Fibroblast of lung (primary cell): Measurements from ENCODE around the gene MAT1A. TPM values are rescaled to one million over a fixed set of nuclear protein-coding genes. Genes with fewer than 3 reads are reported as not detected.

ENCODE experiments used
- DNase-seq, 2 donors: peaks; one replicate each; pipeline versions ENCODE4 v3.0.0 to v3.0.0-alpha.2; 2010; ENCODE audit warnings: low read depth in 2 of 2
- H2AFZ ChIP-seq: 2 replicates; pipeline ENCODE4 v1.5.1; 2012; ENCODE audit warnings: low read length, control low read depth, inconsistent platforms
- H3K27ac ChIP-seq: 2 replicates; pipeline ENCODE4 v1.5.1; 2011; ENCODE audit warnings: low read length, control low read depth; ENCODE audit not compliant: insufficient read depth
- H3K27me3 ChIP-seq: 2 replicates; pipeline ENCODE4 v1.5.1; 2011; ENCODE audit warnings: mild to moderate bottlenecking, low read length; ENCODE audit not compliant: control insufficient read depth, insufficient read depth
- H3K36me3 ChIP-seq: 2 replicates; pipeline ENCODE4 v1.5.1; 2011; ENCODE audit warnings: low read length; ENCODE audit not compliant: control insufficient read depth, insufficient read depth
- H3K4me1 ChIP-seq: 2 replicates; pipeline ENCODE4 v1.5.1; 2011; ENCODE audit warnings: low read length; ENCODE audit not compliant: control insufficient read depth, insufficient read depth; ENCODE audit errors: extremely low read depth
- H3K4me2 ChIP-seq: 2 replicates; pipeline ENCODE4 v1.5.1; 2011; ENCODE audit warnings: low read length, control low read depth; ENCODE audit not compliant: insufficient read depth; ENCODE audit errors: extremely low read depth
- H3K4me3 ChIP-seq, 4 experiments: fragments of 200-600 bp in 1 of 4; sonication (generic) in 1 of 4; replicated peaks in 1 of 4; 2 replicates each; pipeline ENCODE4 v1.5.1; 2011 to 2016; ENCODE audit warnings: low read length in 4 of 4, low read depth in 3 of 4, mild to moderate bottlenecking in 3 of 4, control low read depth in 2 of 4, inconsistent platforms in 1 of 4, mixed read lengths in 1 of 4; ENCODE audit not compliant: insufficient read depth in 1 of 4; ENCODE audit errors: control extremely low read depth in 1 of 4
- H3K79me2 ChIP-seq: 2 replicates; pipeline ENCODE4 v1.5.1; 2012; ENCODE audit warnings: mild to moderate bottlenecking, low read length, inconsistent platforms; ENCODE audit not compliant: control insufficient read depth, insufficient read depth
- H3K9ac ChIP-seq: 2 replicates; pipeline ENCODE4 v1.5.1; 2011; ENCODE audit warnings: mild to moderate bottlenecking, low read length, control low read depth; ENCODE audit not compliant: insufficient read depth
- H3K9me3 ChIP-seq: 2 replicates; pipeline ENCODE4 v1.5.1; 2012; ENCODE audit warnings: low read depth, low read length; ENCODE audit not compliant: control insufficient read depth, insufficient read depth
- H4K20me1 ChIP-seq: 2 replicates; pipeline ENCODE4 v1.5.1; 2011; ENCODE audit warnings: low read length; ENCODE audit not compliant: control insufficient read depth, insufficient read depth; ENCODE audit errors: extremely low read depth
- CTCF ChIP-seq, 2 donors: IDR thresholded peaks in 1 of 2; conservative IDR thresholded peaks in 1 of 2; 1 replicate in 1 of 2; 2 replicates in 1 of 2; pipeline ENCODE4 v1.5.1; 2011 to 2012; ENCODE audit warnings: low read length in 2 of 2, control low read depth in 1 of 2, inconsistent platforms in 1 of 2, low read depth in 1 of 2, mild to moderate bottlenecking in 1 of 2
- EZH2 ChIP-seq: IDR thresholded peaks from 2 replicates; pipeline ENCODE4 v1.5.1; 2012; ENCODE audit warnings: low read length, control low read depth, mild to moderate bottlenecking; ENCODE audit errors: missing control alignments
- polyA plus RNA-seq, 2 donors: library from polyadenylated mRNA; depleted of rRNA in 1 of 2; stranded (reverse) in 1 of 2; unstranded in 1 of 2; fragments of >200 nt; gene quantifications; 2 replicates each; pipeline ENCODE4 v1.2.1, GENCODE V29; 2011 to 2012; ENCODE audit warnings: missing spikeins in 1 of 2
- total RNA-seq: library from RNA; depleted of rRNA; stranded (reverse); fragments of >200 nt; gene quantifications from 2 replicates; pipeline ENCODE4 v1.2.1, GENCODE V29; 2014

MAT1A gene
- total and polyA plus RNA-seq, 2 donors (not counting 1 experiment from before 2014, with no cell fraction given) = not detected

GRCh38 chr10:80273523-80274170 is 15.8 kb downstream of the MAT1A start:
- Histone ChIP-seq H2AFZ (no peak overlapping the region), H3K4me3 (no peak overlapping the region), H3K27me3 (no peaks in the 10 kb centered on the region), H3K27ac (no peak overlapping the region), H3K36me3 (no peaks in the 10 kb centered on the region), H3K9ac (no peak overlapping the region), H3K4me1 (no peaks in the 10 kb centered on the region), H3K79me2 (no peaks in the 10 kb centered on the region), H3K9me3 (no peaks in the 10 kb centered on the region), H4K20me1 (no peaks in the 10 kb centered on the region), H3K4me2 (no peak overlapping the region)
- no peak for TF ChIP-seq EZH2
- no peak for TF ChIP-seq CTCF (conservative IDR thresholded peaks at IDR 0.05 in 1 of 2, IDR thresholded peaks at IDR 0.05 in 1 of 2; ENCODE audit: low read depth in 1 of 2, low read length in 2 of 2)
- no peak for DNase-seq

- Histone ChIP-seq H3K36me3 (no peaks in the 10 kb centered on the region), H3K4me2 (no peak overlapping the region), H4K20me1 (no peaks in the 10 kb centered on the region), H3K9me3 (no peaks in the 10 kb centered on the region), H3K27ac (no peak overlapping the region), H3K4me1 (no peaks in the 10 kb centered on the region), H3K4me3 (no peak overlapping the region), H3K79me2 (no peaks in the 10 kb centered on the region), H3K27me3 (no peaks in the 10 kb centered on the region), H2AFZ (no peak overlapping the region), H3K9ac (no peak overlapping the region)
- TF ChIP-seq CTCF (conservative IDR thresholded peaks at IDR 0.05 in 1 of 2, IDR thresholded peaks at IDR 0.05 in 1 of 2; ENCODE audit: low read depth in 1 of 2, low read length in 2 of 2) (no peak), EZH2 (no peak)
- DNase-seq = no peak
Observed at GRCh38 chr10:80272793-80273522, 16.5 kb downstream of the MAT1A start.

- no peak overlapping the region for H3K9ac ChIP-seq
- H3K4me1 ChIP-seq = no peaks in the 10 kb centered on the region
- no peaks in the 10 kb centered on the region for H3K27me3 ChIP-seq
- H3K9me3 ChIP-seq = no peaks in the 10 kb centered on the region
- no peak overlapping the region for H3K4me3 ChIP-seq
- no peak overlapping the region for H3K4me2 ChIP-seq
- no peak overlapping the region for H3K27ac ChIP-seq
- H2AFZ ChIP-seq = no peak overlapping the region
- no peaks in the 10 kb centered on the region for H4K20me1 ChIP-seq
- H3K36me3 ChIP-seq = no peaks in the 10 kb centered on the region
- DNase-seq = no peak
- no peaks in the 10 kb centered on the region for H3K79me2 ChIP-seq
- TF ChIP-seq CTCF (conservative IDR thresholded peaks at IDR 0.05 in 1 of 2, IDR thresholded peaks at IDR 0.05 in 1 of 2; ENCODE audit: low read depth in 1 of 2, low read length in 2 of 2) (no peak), EZH2 (no peak)
Observed at GRCh38 chr10:80271416-80271815, 18.0 kb downstream of the MAT1A start.
